Tibial nerve (tissue), 4 donors: Measurements from ENCODE around the gene AIG1.

Source experiments
- EP300 ChIP-seq, 2 donors: sonication (generic); formaldehyde crosslinking; IDR thresholded peaks; one replicate each; pipeline ENCODE4 v1.6.1; 2017; ENCODE audit warnings: antibody characterized with exemption in 2 of 2, mild to moderate bottlenecking in 1 of 2
- POLR2A ChIP-seq, 2 donors: fragments of 450-650 bp; IDR thresholded peaks; one replicate each; pipeline ENCODE4 v1.6.1; 2017; ENCODE audit warnings: antibody characterized with exemption in 2 of 2, mild to moderate bottlenecking in 2 of 2, moderate library complexity in 2 of 2
- TF ChIP-seq, protein P1 (sequence below), 5 experiments: fragments of 200-600 bp in 3 of 5; fragments of 450-650 bp in 2 of 5; sonication (generic) in 3 of 5; IDR thresholded peaks; one replicate each; pipeline ENCODE4 v1.5.1; 2016 to 2019; ENCODE audit warnings: antibody characterized with exemption in 5 of 5, mild to moderate bottlenecking in 3 of 5, moderate library complexity in 2 of 5

GRCh38 chr6:143236151-143236798 lies 175.6 kb downstream of the AIG1 start:
- TF ChIP-seq, protein P1, sequence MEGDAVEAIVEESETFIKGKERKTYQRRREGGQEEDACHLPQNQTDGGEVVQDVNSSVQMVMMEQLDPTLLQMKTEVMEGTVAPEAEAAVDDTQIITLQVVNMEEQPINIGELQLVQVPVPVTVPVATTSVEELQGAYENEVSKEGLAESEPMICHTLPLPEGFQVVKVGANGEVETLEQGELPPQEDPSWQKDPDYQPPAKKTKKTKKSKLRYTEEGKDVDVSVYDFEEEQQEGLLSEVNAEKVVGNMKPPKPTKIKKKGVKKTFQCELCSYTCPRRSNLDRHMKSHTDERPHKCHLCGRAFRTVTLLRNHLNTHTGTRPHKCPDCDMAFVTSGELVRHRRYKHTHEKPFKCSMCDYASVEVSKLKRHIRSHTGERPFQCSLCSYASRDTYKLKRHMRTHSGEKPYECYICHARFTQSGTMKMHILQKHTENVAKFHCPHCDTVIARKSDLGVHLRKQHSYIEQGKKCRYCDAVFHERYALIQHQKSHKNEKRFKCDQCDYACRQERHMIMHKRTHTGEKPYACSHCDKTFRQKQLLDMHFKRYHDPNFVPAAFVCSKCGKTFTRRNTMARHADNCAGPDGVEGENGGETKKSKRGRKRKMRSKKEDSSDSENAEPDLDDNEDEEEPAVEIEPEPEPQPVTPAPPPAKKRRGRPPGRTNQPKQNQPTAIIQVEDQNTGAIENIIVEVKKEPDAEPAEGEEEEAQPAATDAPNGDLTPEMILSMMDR (IDR thresholded peaks at IDR 0.05): no peak
- TF ChIP-seq POLR2A (IDR thresholded peaks at IDR 0.05) (no peak), EP300 (IDR thresholded peaks at IDR 0.05) (no peak)
